ENCODE measurements around the gene PROKR2.

PROKR2 gene

GRCh38 chr20:5279661-5280060 lies 37.1 kb downstream of the PROKR2 start:
- DNase-seq = no peak

DNA sequence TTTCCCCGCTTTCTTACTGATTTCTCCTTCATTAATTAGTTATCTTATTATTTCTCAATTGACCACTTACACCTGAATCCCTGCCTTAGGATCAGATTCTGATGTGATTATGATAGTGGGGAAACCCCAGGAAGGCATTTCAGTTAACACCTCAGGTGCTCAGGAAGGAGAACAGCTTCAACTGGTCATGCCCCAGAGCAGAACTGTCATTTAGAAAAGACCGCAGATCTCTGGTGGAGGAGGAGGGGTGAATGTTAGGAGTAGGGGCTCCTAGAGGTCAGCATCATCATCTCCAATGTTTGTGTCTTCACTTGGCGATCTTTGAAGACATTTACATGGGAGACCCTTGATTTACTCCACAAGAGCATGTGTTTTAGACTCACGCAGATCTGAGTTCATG lies 44.5 kb downstream of the PROKR2 start:
- no peak for DNase-seq

DNA sequence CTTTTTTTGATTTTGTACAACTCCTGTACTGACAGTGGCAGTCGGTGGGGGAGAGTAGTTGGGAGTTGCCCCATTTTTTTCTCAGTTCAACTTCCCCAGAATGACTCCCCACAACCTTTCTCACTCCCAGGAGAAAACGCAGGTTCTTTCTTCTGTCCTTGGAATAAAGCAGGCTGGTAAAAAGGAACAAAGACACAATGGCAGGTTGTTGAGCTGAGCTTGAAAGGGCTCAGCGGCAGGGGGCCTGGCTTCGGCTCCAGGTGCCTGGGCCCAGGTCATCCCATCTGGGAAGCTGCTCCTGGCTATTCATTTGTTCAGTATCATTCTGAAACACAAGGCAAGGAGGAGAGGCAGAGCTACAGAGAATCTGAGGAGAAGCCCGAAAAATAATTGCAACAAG lies 46.2 kb downstream of the PROKR2 start:
- DNase-seq = no peak

- no peak for DNase-seq
Observed at GRCh38 chr20:5268449-5268848, 48.3 kb downstream of the PROKR2 start.

GRCh38 chr20:5267092-5267491 lies 49.7 kb downstream of the PROKR2 start:
- no peak for DNase-seq

Data from KG1 (cell line).